ENCODE measurements around the gene TNKS1BP1.

GRCh38 chr11:57348636-57349313, 24.0 kb upstream of the TNKS1BP1 start:
- TF ChIP-seq POLR2A (IDR thresholded peaks at IDR 0.05; ENCODE audit: low read length) = no peak
- TF ChIP-seq GATA1 (IDR thresholded peaks at IDR 0.05; ENCODE audit: low read depth, low read length) = no peak
